ENCODE measurements around the gene STRBP.

STRBP gene

GRCh38 chr9:123311250-123311752 lies 42.9 kb upstream of the STRBP start:
- in situ Hi-C loops (cut with HindIII; ENCODE audit: low pct_ligation_motif_present, low sequenced_read_pairs), result no loop called here
- no peaks in the 10 kb centered on the region for H3K36me3 ChIP-seq (replicated peaks)
- no peak for TF ChIP-seq CTCF (IDR thresholded peaks at IDR 0.05; ENCODE audit: low read depth, low read length, missing control alignments)
- no peak overlapping the region for H3K4me3 ChIP-seq (ENCODE audit: low read depth, low read length)
- H3K27ac ChIP-seq, result no peak overlapping the region
- no peak for DNase-seq
- H3K27me3 ChIP-seq (replicated peaks), result no peaks in the 10 kb centered on the region

- in situ Hi-C loops (cut with HindIII; ENCODE audit: low pct_ligation_motif_present, low sequenced_read_pairs), result no loop called here
- H3K36me3 ChIP-seq (replicated peaks), result no peaks in the 10 kb centered on the region
Observed at GRCh38 chr9:123310551-123311249, 42.3 kb upstream of the STRBP start.

GRCh38 chr9:123309611-123310010 lies 41.2 kb upstream of the STRBP start:
- in situ Hi-C loops (cut with HindIII; ENCODE audit: low pct_ligation_motif_present, low sequenced_read_pairs), result no loop called here
- no peak for TF ChIP-seq CTCF (IDR thresholded peaks at IDR 0.05; ENCODE audit: low read depth, low read length, missing control alignments)
- H3K4me3 ChIP-seq (ENCODE audit: low read depth, low read length), result no peak overlapping the region
- H3K27me3 ChIP-seq (replicated peaks), result no peaks in the 10 kb centered on the region
- DNase-seq, result no peak
- no peak overlapping the region for H3K27ac ChIP-seq
- H3K36me3 ChIP-seq (replicated peaks), result no peaks in the 10 kb centered on the region

More at GRCh38 chr9:123310551-123311249, 42.3 kb upstream of the STRBP start:
- Histone ChIP-seq H3K27ac (no peak overlapping the region), H3K4me3 (ENCODE audit: low read depth, low read length) (no peak overlapping the region), H3K27me3 (replicated peaks) (no peaks in the 10 kb centered on the region)
- DNase-seq, result no peak
- no peak for TF ChIP-seq CTCF (IDR thresholded peaks at IDR 0.05; ENCODE audit: low read depth, low read length, missing control alignments)

GRCh38 chr9:123305879-123306278 lies 37.5 kb upstream of the STRBP start:
- Histone ChIP-seq H3K27me3 (replicated peaks) (peaks cover 4% of the 10 kb centered on the region), H3K27ac (no peak overlapping the region), H3K4me3 (ENCODE audit: low read depth, low read length) (no peak overlapping the region), H3K36me3 (replicated peaks) (no peaks in the 10 kb centered on the region)
- no peak for DNase-seq
- in situ Hi-C loops (cut with HindIII; ENCODE audit: low pct_ligation_motif_present, low sequenced_read_pairs), result no loop called here
- TF ChIP-seq CTCF (IDR thresholded peaks at IDR 0.05; ENCODE audit: low read depth, low read length, missing control alignments), result no peak

- no peak for TF ChIP-seq CTCF (IDR thresholded peaks at IDR 0.05; ENCODE audit: low read depth, low read length, missing control alignments)
- DNase-seq, result no peak
- Histone ChIP-seq H3K36me3 (replicated peaks) (no peaks in the 10 kb centered on the region), H3K27ac (no peak overlapping the region), H3K27me3 (replicated peaks) (peaks cover 4% of the 10 kb centered on the region), H3K4me3 (ENCODE audit: low read depth, low read length) (no peak overlapping the region)
- in situ Hi-C loops (cut with HindIII; ENCODE audit: low pct_ligation_motif_present, low sequenced_read_pairs), result no loop called here
Observed at GRCh38 chr9:123304340-123304691, 35.9 kb upstream of the STRBP start.
